Kidney (tissue), 14 donors: Measurements from ENCODE around the gene CAMK2B. TPM values are rescaled to one million over a fixed set of nuclear protein-coding genes. Genes with fewer than 3 reads are reported as not detected.

Source experiments
- DNase-seq, 5 donors: peaks; one replicate each; pipeline ENCODE4 v3.0.0-alpha.2; 2013 to 2020
- FAIRE-seq: peaks from 2 replicates; lab custom pipeline; 2012; peaks lifted over from hg19 to GRCh38; lab: Jason Lieb, UNC
- H3K27ac ChIP-seq, 2 donors: one replicate each; pipeline ENCODE4 v1.7.0; 2013; ENCODE audit warnings: low read depth in 2 of 2, low read length in 2 of 2, inconsistent platforms in 1 of 2
- H3K27me3 ChIP-seq: one replicate; pipeline ENCODE4 v1.7.1; 2013; ENCODE audit warnings: low read length, inconsistent platforms; ENCODE audit not compliant: control insufficient read depth, insufficient read depth
- H3K36me3 ChIP-seq, 3 donors: one replicate each; pipeline versions ENCODE4 v1.7.0 to v1.7.1; 2013; ENCODE audit warnings: low read length in 3 of 3, control low read depth in 1 of 3, inconsistent platforms in 1 of 3; ENCODE audit not compliant: insufficient read depth in 3 of 3, control insufficient read depth in 2 of 3
- H3K4me1 ChIP-seq, 3 donors: one replicate each; pipeline versions ENCODE4 v1.7.0 to v1.7.1; 2013; ENCODE audit warnings: low read length in 3 of 3, inconsistent platforms in 1 of 3, low read depth in 1 of 3; ENCODE audit not compliant: control insufficient read depth in 2 of 3, insufficient read depth in 2 of 3
- H3K4me3 ChIP-seq, 3 donors: one replicate each; pipeline versions ENCODE4 v1.7.0 to v1.8.1; 2013; ENCODE audit warnings: low read length in 3 of 3, control low read depth in 1 of 3, inconsistent platforms in 1 of 3
- H3K9ac ChIP-seq, 3 donors: one replicate each; pipeline versions ENCODE4 v1.7.0 to v1.7.1; 2013; ENCODE audit warnings: low read length in 3 of 3, control low read depth in 1 of 3, inconsistent platforms in 1 of 3
- H3K9me3 ChIP-seq, 3 donors: one replicate each; pipeline versions ENCODE4 v1.7.0 to v1.7.1; 2013; ENCODE audit warnings: low read length in 3 of 3, control low read depth in 1 of 3, inconsistent platforms in 1 of 3; ENCODE audit not compliant: control insufficient read depth in 2 of 3, insufficient read depth in 1 of 3
- intact Hi-C: fragments of 100-400 bp; cut with DNase I; formaldehyde crosslinking; loops from one replicate; pipeline ENCODE4 v1.11.1; 2022
- polyA plus RNA-seq: library from polyadenylated mRNA; stranded (reverse); fragments of 350-450 nt; fragmentation: Illumina TruSeq; extraction: RNeasy Lipid Tissue Mini Kit (QIAGEN cat#74804); gene quantifications from one replicate; pipeline ENCODE4 v1.2.3, GENCODE V29; 2014; ENCODE audit warnings: low read depth, low replicate concordance; ENCODE audit not compliant: insufficient read depth
- total RNA-seq: library from RNA; stranded (reverse); fragmentation: NEBNext Ultra II Directional; extraction: Animal tissue kit (Norgen Biotek cat#: 25700); gene quantifications from one replicate; pipeline ENCODE4 v1.2.1, GENCODE V29; 2021
- TF ChIP-seq, protein P1 (sequence below): IDR thresholded peaks from 3 replicates; pipeline ENCODE4 v1.5.1; 2012; ENCODE audit warnings: mild to moderate bottlenecking, moderate library complexity, borderline replicate concordance; ENCODE audit not compliant: insufficient read depth; ENCODE audit errors: extremely low read depth
- donor health status: control.
- donor health status: control.
- donor health status: control.
- donor health status: control.
- donor health status: control.
- donor health status: DM: yes; HTN: yes; CAD: no.
- donor health status: Normal renal cell carcinoma (clear cell type).

Gene CAMK2B
- total and polyA plus RNA-seq, 2 donors from 2014 or later = 1.1 to 3.2 TPM

DNA sequence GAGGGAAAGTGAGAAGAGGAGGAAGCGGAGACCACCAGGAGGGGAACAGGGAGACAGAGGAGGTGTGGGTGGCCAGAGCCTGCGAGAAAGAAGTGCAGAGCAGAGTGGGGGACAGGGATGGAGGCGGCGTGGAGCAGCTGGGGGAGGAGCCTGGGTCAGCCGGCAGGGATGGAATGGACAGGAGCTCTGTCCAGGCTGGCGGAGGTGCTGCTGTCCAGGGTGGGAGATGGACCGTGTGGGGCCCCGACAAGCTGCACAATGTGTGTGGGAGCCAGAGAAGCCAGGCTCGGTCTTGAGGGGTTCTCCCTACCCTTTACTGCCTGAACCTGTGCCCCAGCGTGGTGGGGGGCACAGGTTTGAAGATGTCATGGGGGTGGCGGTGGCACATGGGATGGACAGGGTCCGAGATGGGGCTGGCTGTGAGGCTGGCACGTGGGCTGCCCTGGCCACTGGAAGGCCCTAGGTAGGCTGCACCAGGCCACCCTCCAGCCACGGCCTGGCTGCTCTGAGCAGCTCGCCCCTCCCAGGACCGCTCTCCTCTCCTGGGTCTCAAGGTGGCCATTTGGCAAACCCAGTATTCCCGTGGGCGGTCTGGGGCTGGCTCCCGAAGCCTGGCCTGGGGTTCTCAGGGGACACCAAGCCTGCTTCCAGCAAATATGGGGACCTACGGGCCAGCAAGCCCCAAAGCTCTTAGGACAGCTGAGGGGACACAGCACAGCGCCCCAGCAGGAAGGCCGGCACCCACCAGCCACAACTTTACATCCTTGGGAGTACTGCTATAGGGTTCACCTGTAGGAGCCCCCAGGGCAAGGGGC, 92.3 kb downstream of the CAMK2B start:
- TF ChIP-seq, protein P1, sequence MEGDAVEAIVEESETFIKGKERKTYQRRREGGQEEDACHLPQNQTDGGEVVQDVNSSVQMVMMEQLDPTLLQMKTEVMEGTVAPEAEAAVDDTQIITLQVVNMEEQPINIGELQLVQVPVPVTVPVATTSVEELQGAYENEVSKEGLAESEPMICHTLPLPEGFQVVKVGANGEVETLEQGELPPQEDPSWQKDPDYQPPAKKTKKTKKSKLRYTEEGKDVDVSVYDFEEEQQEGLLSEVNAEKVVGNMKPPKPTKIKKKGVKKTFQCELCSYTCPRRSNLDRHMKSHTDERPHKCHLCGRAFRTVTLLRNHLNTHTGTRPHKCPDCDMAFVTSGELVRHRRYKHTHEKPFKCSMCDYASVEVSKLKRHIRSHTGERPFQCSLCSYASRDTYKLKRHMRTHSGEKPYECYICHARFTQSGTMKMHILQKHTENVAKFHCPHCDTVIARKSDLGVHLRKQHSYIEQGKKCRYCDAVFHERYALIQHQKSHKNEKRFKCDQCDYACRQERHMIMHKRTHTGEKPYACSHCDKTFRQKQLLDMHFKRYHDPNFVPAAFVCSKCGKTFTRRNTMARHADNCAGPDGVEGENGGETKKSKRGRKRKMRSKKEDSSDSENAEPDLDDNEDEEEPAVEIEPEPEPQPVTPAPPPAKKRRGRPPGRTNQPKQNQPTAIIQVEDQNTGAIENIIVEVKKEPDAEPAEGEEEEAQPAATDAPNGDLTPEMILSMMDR = no peak
- H3K27me3 ChIP-seq = no peaks in the 10 kb centered on the region
- no peak overlapping the region for H3K27ac ChIP-seq
- no peak overlapping the region for H3K9ac ChIP-seq
- H3K36me3 ChIP-seq = no peaks in the 10 kb centered on the region
- H3K9me3 ChIP-seq = no peaks in the 10 kb centered on the region
- FAIRE-seq = no peak
- DNase-seq = no peak
- H3K4me3 ChIP-seq = no peak overlapping the region
- intact Hi-C loops = no loop called here
- H3K4me1 ChIP-seq = no peaks in the 10 kb centered on the region

DNA sequence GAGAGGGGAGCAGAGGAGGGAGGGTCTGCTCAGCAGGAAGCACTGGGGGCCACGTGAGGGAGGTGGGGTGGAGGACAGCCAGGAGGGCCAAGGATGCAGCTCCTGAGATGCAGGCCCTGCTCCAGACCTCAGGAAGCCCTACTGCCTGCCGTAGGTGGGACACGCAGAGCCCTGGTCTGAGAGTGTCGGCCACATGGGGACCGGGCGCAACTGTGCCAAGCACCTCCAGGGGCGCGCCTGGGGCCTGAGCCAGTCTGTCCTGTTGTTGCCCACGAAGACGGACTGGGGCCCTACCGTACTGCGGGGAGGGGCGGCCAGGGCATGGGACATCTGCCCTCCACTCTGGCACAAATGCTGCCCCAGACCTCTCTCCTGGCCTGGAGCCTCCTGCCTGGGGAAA, 93.0 kb downstream of the CAMK2B start:
- no peaks in the 10 kb centered on the region for H3K9me3 ChIP-seq
- H3K36me3 ChIP-seq = no peaks in the 10 kb centered on the region
- no peak overlapping the region for H3K9ac ChIP-seq
- TF ChIP-seq, protein P1 = no peak
- FAIRE-seq = no peak
- no peak overlapping the region for H3K4me3 ChIP-seq
- H3K27ac ChIP-seq = no peak overlapping the region
- no peaks in the 10 kb centered on the region for H3K4me1 ChIP-seq
- intact Hi-C loops = no loop called here
- DNase-seq = no peak
- H3K27me3 ChIP-seq = no peaks in the 10 kb centered on the region

DNA sequence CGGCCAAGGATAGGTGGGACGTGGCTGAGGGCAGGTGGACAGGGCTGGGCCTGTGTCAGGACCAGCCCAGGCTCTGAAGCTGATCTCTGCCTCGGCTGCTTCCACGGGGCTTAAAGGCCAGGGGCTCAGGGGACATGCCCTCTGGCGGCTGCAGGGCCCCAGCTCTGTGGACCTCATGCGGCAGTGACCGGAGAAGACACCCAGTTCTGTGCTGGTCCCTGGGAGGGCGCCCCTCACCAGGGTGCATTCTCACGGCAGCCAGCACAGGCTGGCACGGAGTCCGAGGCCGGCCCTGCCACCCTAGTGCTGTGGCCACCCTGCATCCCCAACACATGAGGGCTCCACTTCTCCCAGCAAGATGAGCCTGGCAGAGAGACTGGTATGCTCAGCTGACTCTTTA, 94.3 kb downstream of the CAMK2B start:
- no peaks in the 10 kb centered on the region for H3K27me3 ChIP-seq
- FAIRE-seq (no peak), DNase-seq (no peak)
- H3K9ac ChIP-seq = no peak overlapping the region
- TF ChIP-seq, protein P1 = no peak
- H3K4me1 ChIP-seq = no peaks in the 10 kb centered on the region
- intact Hi-C loops = no loop called here
- no peak overlapping the region for H3K27ac ChIP-seq
- H3K9me3 ChIP-seq = no peaks in the 10 kb centered on the region
- H3K4me3 ChIP-seq = no peak overlapping the region
- no peaks in the 10 kb centered on the region for H3K36me3 ChIP-seq
